Activated CD4-positive, alpha-beta T cell treated with anti-CD3 and anti-CD28 coated beads for 4 hours (primary cell): ENCODE results near the gene COQ5.
A peak's percentile ranks its signal among the peaks of the same experiment; 100 is the strongest.

Source experiments
- DNase-seq, 2 donors: peaks; one replicate each; pipeline ENCODE4 v3.0.0-alpha.2; 2020

COQ5 gene

GRCh38 chr12:120481022-120481767, 47.8 kb downstream of the COQ5 start:
- DNase-seq: no peak

- no peak for DNase-seq
Observed at GRCh38 chr12:120480211-120480610, 48.7 kb downstream of the COQ5 start.

- no peak for DNase-seq
Observed at GRCh38 chr12:120479458-120479857, 49.5 kb downstream of the COQ5 start.

GRCh38 chr12:120475643-120476042, 53.3 kb downstream of the COQ5 start:
- no peak for DNase-seq

- DNase-seq: no peak
Observed at GRCh38 chr12:120474616-120474960, 54.4 kb downstream of the COQ5 start.

GRCh38 chr12:120473807-120474615, 54.9 kb downstream of the COQ5 start:
- DNase-seq: no peak

- DNase-seq: no peak
Observed at GRCh38 chr12:120472521-120472920, 56.4 kb downstream of the COQ5 start.

DNA sequence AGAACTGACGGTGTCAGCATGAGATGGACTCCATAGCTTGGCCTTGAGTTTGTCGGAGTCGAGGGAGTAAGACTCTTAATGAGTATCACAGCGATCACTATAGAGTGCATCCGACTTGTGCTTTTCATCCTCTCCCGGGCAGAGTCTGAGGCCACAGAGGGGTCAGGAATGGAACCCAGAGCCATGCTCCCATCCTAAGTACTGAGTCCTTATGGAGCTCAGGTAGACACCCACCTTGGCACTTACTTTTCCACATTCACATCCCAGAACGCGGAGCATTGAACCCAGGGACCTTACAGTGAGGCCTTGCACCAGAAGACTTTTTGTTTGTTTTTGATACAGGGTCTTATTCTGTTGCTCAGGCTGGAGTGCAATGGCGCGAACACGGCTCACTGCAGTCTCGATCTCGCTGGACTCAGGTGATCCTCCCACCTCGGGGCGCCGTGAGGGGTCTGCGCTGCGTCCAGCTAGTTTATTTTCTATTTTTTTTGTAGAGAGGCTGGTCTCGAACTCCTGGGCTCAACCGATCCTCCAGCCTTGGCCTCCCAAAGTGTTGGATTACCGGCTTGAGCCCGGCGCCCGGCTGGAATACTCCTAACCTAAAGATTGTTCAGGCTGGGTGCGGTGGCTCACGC, 58.7 kb downstream of the COQ5 start:
- no peak for DNase-seq

DNA sequence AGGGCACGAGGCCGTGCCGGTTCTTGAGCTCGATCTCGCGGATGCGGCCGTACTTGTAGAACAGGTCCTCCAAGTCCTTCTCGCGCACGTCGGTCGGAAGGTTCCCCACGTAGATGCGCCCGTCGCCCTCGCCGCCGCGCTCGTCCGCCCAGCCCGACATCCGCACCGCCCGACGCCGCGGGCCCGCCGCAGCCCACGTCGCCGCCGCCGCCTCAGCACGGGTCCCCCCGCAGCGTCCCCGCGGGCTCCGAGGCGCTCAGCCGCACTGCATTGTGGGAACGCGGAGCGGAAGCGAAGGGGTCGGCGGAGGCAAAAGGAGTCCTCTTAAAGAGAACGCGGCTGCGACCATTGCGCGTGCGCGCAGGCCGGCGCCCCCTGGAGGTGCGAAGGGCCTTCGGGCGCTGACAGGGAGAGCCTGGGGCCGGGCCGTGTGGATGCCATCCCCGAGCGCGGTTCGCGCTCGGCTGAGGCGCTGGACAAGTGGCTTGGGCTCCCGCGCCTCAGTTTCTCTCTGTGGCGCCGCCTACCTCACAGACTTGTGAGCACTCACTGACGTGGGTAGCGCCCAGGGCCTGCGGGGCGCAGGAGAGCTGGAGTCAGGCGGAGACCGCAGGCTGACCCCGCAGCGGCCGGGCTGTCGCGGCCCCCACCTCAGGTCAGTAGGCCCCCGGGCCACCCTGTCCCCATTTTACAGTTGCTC, 59.4 kb downstream of the COQ5 start, which contains the start of gene SRSF9:
TSS of gene SRSF9 (minus strand) at position 299 of the 700 bp plus-strand sequence. CDS start at position 160, 139 bp downstream.
- DNase-seq: peak; percentile 95 to 96

GRCh38 chr12:120468821-120469449, 60.0 kb downstream of the COQ5 start:
- DNase-seq: peak; percentile 59 to 68

- no peak for DNase-seq
Observed at GRCh38 chr12:120468325-120468820, 60.6 kb downstream of the COQ5 start.

DNA sequence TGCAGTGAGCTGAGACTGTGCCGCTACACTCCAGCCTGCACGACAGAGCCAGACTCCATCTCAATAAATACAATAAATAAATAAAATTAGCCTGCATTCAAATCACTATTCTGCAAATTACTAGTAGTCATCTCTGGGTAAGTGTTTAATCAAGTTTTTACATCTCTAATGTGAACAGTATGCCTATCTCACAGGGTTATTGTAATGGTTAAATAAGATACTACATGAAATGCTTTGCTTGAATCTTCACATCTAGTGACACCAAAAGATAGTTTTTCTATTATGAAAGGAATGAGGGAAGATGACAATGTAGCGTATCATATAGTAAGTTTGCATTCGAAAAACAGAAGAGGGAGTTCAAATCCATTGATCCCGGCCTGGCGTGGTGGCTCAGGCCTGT, 61.5 kb downstream of the COQ5 start:
- DNase-seq: no peak

- peak; percentile 26 to 50 for DNase-seq
Observed at GRCh38 chr12:120466560-120467315, 62.2 kb downstream of the COQ5 start.

DNA sequence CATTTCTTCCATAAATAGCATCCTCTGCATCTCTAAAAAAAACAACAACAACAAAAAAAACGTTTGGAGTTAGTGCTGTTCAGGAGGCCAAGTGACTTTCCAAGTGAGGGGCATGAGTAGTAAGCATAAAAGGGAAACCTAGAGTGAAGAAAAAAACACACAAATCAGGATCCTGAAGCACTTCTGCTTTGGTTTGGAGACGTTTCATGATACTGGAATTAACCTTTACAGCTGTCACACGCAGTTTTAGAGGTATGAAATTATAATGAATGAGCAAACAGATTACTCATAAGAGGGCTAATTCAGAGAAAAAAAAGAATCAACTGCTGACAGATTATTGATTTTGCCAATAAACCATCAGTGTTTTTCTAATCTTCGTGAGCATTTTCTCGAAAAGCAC, 63.2 kb downstream of the COQ5 start:
- DNase-seq: no peak

DNA sequence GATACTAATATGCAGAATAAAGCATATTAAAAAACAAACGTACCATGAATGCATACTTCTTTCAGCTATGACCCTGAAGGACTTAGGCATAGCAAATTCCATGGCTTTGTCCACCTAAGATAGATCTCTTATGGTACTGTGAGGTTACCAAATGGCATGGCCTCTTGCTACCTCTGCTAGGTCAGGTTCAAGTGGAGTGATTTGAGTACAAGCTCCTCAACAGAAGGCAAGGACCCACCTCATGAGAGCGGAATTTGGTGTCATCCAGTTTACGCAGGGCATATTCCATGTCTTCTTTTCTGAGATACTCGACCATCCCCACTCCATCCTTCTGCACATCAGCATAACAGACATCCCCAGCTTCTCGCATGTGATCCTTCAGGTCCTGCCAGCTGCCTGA, 65.2 kb downstream of the COQ5 start:
- no peak for DNase-seq

GRCh38 chr12:120462099-120462640, 66.8 kb downstream of the COQ5 start:
- DNase-seq: no peak

- DNase-seq: no peak
Observed at GRCh38 chr12:120460157-120460556, 68.8 kb downstream of the COQ5 start.

DNA sequence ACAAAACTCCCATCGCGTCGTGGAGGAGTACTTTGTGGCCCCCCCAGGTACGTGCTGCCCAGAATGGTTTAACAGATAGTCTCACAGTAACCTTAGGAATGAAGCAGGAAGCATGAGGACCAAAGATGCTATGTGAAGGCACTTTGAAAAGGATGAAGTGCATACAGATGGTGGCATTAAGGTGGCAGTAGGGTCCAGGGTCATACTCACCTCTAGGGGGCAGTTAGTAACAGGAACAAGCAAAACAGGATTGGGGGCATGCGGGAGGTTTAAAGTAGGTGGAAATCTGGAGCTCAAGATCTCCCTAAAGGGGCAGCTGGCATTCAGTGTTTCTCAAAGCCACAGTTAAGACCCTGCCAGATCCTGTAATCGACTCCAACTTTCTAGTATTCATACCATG, 71.8 kb downstream of the COQ5 start:
- no peak for DNase-seq

GRCh38 chr12:120455302-120455701, 73.7 kb downstream of the COQ5 start:
- no peak for DNase-seq

DNA sequence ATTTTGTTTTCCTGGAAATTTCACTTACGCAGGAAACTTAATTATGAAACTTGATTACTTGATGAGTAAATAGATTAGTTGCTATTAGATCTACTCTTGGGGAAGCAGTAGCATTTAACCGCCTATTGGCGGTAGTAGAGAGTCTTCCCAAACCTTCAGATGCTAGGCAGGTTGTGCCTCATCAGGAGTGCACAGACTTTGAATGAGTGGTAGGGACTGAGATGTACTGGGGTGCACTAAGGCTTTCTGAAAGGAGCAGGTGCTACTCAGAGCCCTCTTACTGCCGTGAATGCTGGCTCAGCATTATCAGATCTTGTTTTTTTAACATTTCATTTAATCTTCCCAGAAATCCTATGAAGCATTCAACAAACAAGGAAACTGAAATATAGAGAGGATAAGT, 75.0 kb downstream of the COQ5 start:
- DNase-seq: peak in 1 of 2 donors; percentile 15
